Liver (tissue), 9 donors: ENCODE results near the gene P2RX3. TPM values are rescaled to one million over a fixed set of nuclear protein-coding genes. Genes with fewer than 3 reads are reported as not detected.
A peak's percentile ranks its signal among the peaks of the same experiment; 100 is the strongest.

Experiments
- DNase-seq: peaks from one replicate; pipeline ENCODE4 v3.0.0-alpha.2; 2017; ENCODE audit warnings: low spot score
- H3K27ac ChIP-seq, 2 donors: one replicate each; pipeline ENCODE4 v1.7.0; 2013; ENCODE audit warnings: inconsistent platforms in 2 of 2, low read length in 2 of 2, control low read depth in 1 of 2, low read depth in 1 of 2, mild to moderate bottlenecking in 1 of 2
- H3K27me3 ChIP-seq, 4 donors: one replicate each; pipeline versions ENCODE4 v1.6.1 to v1.7.0; 2013; ENCODE audit warnings: low read length in 3 of 4, inconsistent platforms in 1 of 4, mild to moderate bottlenecking in 1 of 4, moderate library complexity in 1 of 4; ENCODE audit not compliant: control insufficient read depth in 4 of 4, insufficient read depth in 4 of 4
- H3K36me3 ChIP-seq, 4 donors: one replicate each; pipeline versions ENCODE4 v1.6.1 to v1.7.0; 2013; ENCODE audit warnings: low read length in 3 of 4, mild to moderate bottlenecking in 3 of 4, low read depth in 1 of 4, moderate library complexity in 1 of 4; ENCODE audit not compliant: control insufficient read depth in 4 of 4, insufficient read depth in 3 of 4
- H3K4me1 ChIP-seq, 4 donors: one replicate each; pipeline versions ENCODE4 v1.6.1 to v1.7.0; 2013; ENCODE audit warnings: low read length in 3 of 4, mild to moderate bottlenecking in 3 of 4, moderate library complexity in 1 of 4; ENCODE audit not compliant: control insufficient read depth in 4 of 4, insufficient read depth in 4 of 4
- H3K4me3 ChIP-seq, 3 donors: one replicate each; pipeline versions ENCODE4 v1.6.1 to v1.7.0; 2013; ENCODE audit warnings: low read length in 3 of 3, control low read depth in 1 of 3, low read depth in 1 of 3, mild to moderate bottlenecking in 1 of 3
- H3K9ac ChIP-seq, 2 donors: one replicate each; pipeline ENCODE4 v1.7.0; 2013; ENCODE audit warnings: low read length in 2 of 2, mild to moderate bottlenecking in 2 of 2, moderate library complexity in 2 of 2, control low read depth in 1 of 2, low read depth in 1 of 2
- H3K9me3 ChIP-seq, 4 donors: one replicate each; pipeline versions ENCODE4 v1.6.1 to v1.7.0; 2013; ENCODE audit warnings: low read length in 3 of 4; ENCODE audit not compliant: control insufficient read depth in 4 of 4
- EGR1 ChIP-seq, 2 donors: IDR thresholded peaks; 2 replicates each; pipeline ENCODE4 v1.6.1; 2016 to 2018; ENCODE audit warnings: antibody characterized with exemption in 2 of 2, low read depth in 2 of 2
- FOXA2 ChIP-seq: IDR thresholded peaks from 2 replicates; pipeline ENCODE4 v1.6.1; 2016; ENCODE audit warnings: antibody characterized with exemption
- GABPA ChIP-seq, 2 donors: IDR thresholded peaks in 1 of 2; conservative IDR thresholded peaks in 1 of 2; 2 replicates each; pipeline ENCODE4 v1.6.1; 2016; ENCODE audit warnings: antibody characterized with exemption in 2 of 2, mild to moderate bottlenecking in 1 of 2, moderate library complexity in 1 of 2
- HNF4A ChIP-seq, 2 donors: conservative IDR thresholded peaks; 2 replicates each; pipeline ENCODE4 v1.6.1; 2016; ENCODE audit warnings: antibody characterized with exemption in 2 of 2, mild to moderate bottlenecking in 2 of 2
- HNF4G ChIP-seq: IDR thresholded peaks from 2 replicates; pipeline ENCODE4 v1.6.1; 2016; ENCODE audit warnings: antibody characterized with exemption
- JUND ChIP-seq, 2 donors: IDR thresholded peaks; 2 replicates each; pipeline ENCODE4 v1.6.1; 2016; ENCODE audit warnings: antibody characterized with exemption in 2 of 2
- NR2F2 ChIP-seq: IDR thresholded peaks from 2 replicates; pipeline ENCODE4 v1.6.1; 2016; ENCODE audit warnings: antibody characterized with exemption
- RAD21 ChIP-seq, 2 donors: IDR thresholded peaks; 2 replicates each; pipeline ENCODE4 v1.6.1; 2016; ENCODE audit warnings: antibody characterized with exemption in 2 of 2, mild to moderate bottlenecking in 2 of 2
- RXRA ChIP-seq, 2 donors: IDR thresholded peaks; 2 replicates each; pipeline ENCODE4 v1.6.1; 2017 to 2018; ENCODE audit warnings: antibody characterized with exemption in 2 of 2, mild to moderate bottlenecking in 1 of 2
- YY1 ChIP-seq: IDR thresholded peaks from 2 replicates; pipeline ENCODE4 v1.6.1; 2016; ENCODE audit warnings: antibody characterized with exemption, mild to moderate bottlenecking
- WGBS: extraction: QIAGEN DNeasy Blood & Tissue Kit; methylation state at CpG from one replicate; pipeline ENCODE4 v1.1.7; 2013; 5-methylcytosine and 5-hydroxymethylcytosine counted together
- polyA plus RNA-seq, 2 donors: library from polyadenylated mRNA; stranded (reverse) in 1 of 2; unstranded in 1 of 2; fragments of 200-250 nt in 1 of 2; fragments of >200 nt in 1 of 2; fragmentation: Nextera tagmentation in 1 of 2; extraction: Ambion mirVana in 1 of 2; gene quantifications; one replicate each; pipeline versions ENCODE4 v1.2.1 to v1.2.3, GENCODE V29; 2013 to 2015
- total RNA-seq, 2 donors: library from RNA; depleted of rRNA; stranded (reverse); fragments of >200 nt; gene quantifications; one replicate each; pipeline ENCODE4 v1.2.3, GENCODE V29; 2014
- TF ChIP-seq, protein P1 (sequence below): IDR thresholded peaks from 2 replicates; pipeline ENCODE4 v1.6.1; 2016; ENCODE audit warnings: antibody characterized with exemption
- TF ChIP-seq, protein P2 (sequence below): IDR thresholded peaks from 2 replicates; pipeline ENCODE4 v1.6.1; 2016; ENCODE audit warnings: antibody characterized with exemption
- TF ChIP-seq, protein P3 (sequence below): IDR thresholded peaks from 2 replicates; pipeline ENCODE4 v1.6.1; 2016; ENCODE audit warnings: antibody characterized with exemption, mild to moderate bottlenecking
- TF ChIP-seq, protein P4 (sequence below): fragments of 150-350 bp; IDR thresholded peaks from 2 replicates; pipeline ENCODE4 v1.5.1; 2017; ENCODE audit warnings: improper control_type of control experiment, low read depth, low read length; ENCODE audit not compliant: missing input control
- TF ChIP-seq, protein P5 (sequence below): IDR thresholded peaks from 2 replicates; pipeline ENCODE4 v1.6.1; 2016; ENCODE audit warnings: antibody characterized with exemption
- donor health status: healthy.
- donor health status: healthy.
- donor health status: healthy.
- donor health status: healthy.
- donor health status: healthy.

P2RX3 gene
- total and polyA plus RNA-seq, 4 donors, result 0.18 to 0.33 (median 0.23) TPM

DNA sequence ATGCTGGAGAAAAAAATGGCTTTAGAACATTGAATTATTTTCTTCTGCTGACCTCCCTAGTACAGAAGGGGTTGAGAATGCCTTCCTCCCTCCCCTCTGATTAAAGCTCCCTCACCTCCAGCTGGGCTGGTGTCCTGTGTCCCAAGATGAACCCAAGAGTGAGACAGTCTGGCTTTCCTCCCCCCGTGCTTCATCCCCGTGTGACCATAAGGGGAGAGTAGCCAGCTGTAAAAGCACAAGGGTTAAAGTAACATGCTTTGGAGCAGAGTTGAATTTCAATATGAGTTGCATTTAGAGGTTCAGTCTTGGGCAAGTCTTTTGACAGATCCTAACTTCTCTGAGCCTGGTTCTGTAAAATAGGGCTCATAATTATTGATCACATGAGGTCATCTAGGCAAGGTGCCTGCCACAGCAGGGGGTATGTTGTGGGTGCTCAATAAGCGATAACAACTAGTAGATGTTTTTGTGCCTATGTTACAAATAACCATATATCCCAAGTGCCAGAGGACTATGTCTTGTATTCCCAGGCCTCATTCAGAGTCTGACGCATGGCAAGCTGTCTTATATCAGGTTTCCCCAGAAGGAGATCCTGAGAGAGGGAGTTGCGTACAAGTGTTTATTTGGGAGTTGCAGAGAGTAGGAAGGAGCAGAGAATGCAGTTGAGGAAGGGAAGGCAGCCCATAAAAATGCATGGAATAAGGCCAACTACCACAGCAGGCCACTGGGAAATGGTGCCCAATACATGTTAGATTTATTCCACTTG lies 48.2 kb downstream of the P2RX3 start:
- H3K9ac ChIP-seq, result no peak overlapping the region
- H3K27me3 ChIP-seq, result no peaks in the 10 kb centered on the region
- WGBS, result 89% methylated on average over 5 of the region's 5 CpGs
- H3K4me1 ChIP-seq, result no peaks in the 10 kb centered on the region
- no peak for DNase-seq
- H3K9me3 ChIP-seq, result no peaks in the 10 kb centered on the region
- no peak overlapping the region for H3K4me3 ChIP-seq
- TF ChIP-seq RAD21 (IDR thresholded peaks at IDR 0.05), result no peak
- H3K36me3 ChIP-seq, result no peaks in the 10 kb centered on the region
- H3K27ac ChIP-seq, result no peak overlapping the region

DNA sequence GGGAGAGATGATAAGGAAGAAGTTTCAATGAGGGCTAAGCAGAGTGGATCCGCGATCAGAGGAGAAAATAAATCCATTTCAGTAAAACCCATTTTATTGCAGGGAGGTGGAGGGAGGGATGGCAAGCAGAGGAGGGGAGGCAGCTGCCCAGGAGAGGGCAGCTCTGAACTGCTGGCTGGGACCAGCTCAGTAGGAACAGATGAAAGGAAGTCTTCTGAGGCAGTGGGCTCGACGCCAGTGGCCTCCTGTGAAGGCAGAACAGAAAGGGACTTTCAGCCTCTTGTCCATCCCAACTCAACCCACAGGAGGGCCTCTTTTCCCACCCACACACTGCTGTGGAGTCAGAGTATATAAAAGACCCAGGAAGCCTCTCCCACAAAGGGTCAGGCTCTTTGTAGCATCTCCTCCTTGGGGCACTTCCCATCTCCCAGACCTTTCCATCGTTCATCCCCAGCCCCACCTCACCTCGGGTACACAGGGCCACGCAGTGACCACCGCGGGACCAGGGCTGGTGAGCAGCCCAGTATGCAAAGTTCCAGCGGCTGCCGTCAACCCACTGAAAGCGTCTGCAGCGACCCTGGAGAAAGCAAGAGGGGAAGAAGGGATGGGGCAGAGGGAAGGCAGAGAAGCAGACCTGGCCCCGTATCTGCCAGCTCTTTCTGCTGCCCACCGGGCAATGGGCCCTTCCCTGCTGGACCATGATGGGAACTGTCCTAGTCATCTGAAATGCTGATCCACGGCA lies 49.3 kb downstream of the P2RX3 start:
- H3K9ac ChIP-seq, result no peak overlapping the region
- no peak overlapping the region for H3K4me3 ChIP-seq
- WGBS, result 86% methylated on average over 16 of the region's 16 CpGs
- H3K9me3 ChIP-seq, result no peaks in the 10 kb centered on the region
- no peak overlapping the region for H3K27ac ChIP-seq
- no peak for TF ChIP-seq HNF4A (conservative IDR thresholded peaks at IDR 0.05)
- peak; percentile 49 to 62 for TF ChIP-seq RAD21 (IDR thresholded peaks at IDR 0.05)
- no peaks in the 10 kb centered on the region for H3K27me3 ChIP-seq
- DNase-seq, result no peak
- H3K36me3 ChIP-seq, result no peaks in the 10 kb centered on the region
- no peaks in the 10 kb centered on the region for H3K4me1 ChIP-seq

DNA sequence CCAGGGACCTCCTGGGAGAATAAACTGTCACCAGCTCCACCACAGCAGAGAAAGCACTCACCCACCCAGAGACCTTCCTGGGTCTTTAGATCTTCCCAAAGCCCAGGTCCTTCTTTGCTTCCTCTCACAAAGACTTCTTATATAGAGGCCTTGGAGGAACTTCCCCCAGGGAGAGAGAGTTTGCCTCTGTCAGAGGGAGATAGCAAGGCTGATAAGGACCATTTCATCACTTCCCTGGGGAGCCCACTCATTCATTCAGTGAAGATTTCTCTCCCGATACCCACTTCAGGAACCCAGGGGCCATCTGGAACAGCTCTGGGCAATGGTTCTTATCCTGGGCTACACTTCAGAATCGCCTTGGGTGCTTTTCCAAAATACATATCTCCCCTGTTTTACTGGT lies 52.4 kb downstream of the P2RX3 start, which contains the start of gene PRG2:
TSS of gene PRG2 (minus strand) at position 116 of the 400 bp plus-strand sequence. CDS start 706 bp downstream, outside the sequence.
- H3K36me3 ChIP-seq, result no peaks in the 10 kb centered on the region
- H3K9ac ChIP-seq, result no peak within 1 kb of the TSS
- H3K9me3 ChIP-seq, result no peaks in the 10 kb centered on the region
- no peaks in the 10 kb centered on the region for H3K4me1 ChIP-seq
- H3K4me3 ChIP-seq, result no peak within 1 kb of the TSS
- no peak for DNase-seq
- TF ChIP-seq, protein P1, sequence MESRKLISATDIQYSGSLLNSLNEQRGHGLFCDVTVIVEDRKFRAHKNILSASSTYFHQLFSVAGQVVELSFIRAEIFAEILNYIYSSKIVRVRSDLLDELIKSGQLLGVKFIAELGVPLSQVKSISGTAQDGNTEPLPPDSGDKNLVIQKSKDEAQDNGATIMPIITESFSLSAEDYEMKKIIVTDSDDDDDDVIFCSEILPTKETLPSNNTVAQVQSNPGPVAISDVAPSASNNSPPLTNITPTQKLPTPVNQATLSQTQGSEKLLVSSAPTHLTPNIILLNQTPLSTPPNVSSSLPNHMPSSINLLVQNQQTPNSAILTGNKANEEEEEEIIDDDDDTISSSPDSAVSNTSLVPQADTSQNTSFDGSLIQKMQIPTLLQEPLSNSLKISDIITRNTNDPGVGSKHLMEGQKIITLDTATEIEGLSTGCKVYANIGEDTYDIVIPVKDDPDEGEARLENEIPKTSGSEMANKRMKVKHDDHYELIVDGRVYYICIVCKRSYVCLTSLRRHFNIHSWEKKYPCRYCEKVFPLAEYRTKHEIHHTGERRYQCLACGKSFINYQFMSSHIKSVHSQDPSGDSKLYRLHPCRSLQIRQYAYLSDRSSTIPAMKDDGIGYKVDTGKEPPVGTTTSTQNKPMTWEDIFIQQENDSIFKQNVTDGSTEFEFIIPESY, result no peak
- TF ChIP-seq RXRA (IDR thresholded peaks at IDR 0.05) (no peak), FOXA2 (no peak), EGR1 (IDR thresholded peaks at IDR 0.05; ENCODE audit: low read depth in 2 of 2) (no peak), YY1 (no peak), NR2F2 (no peak), HNF4G (no peak), JUND (IDR thresholded peaks at IDR 0.05) (no peak), GABPA (IDR thresholded peaks at IDR 0.05 in 1 of 2, conservative IDR thresholded peaks at IDR 0.05 in 1 of 2) (no peak), RAD21 (IDR thresholded peaks at IDR 0.05) (no peak)
- TF ChIP-seq, protein P2, sequence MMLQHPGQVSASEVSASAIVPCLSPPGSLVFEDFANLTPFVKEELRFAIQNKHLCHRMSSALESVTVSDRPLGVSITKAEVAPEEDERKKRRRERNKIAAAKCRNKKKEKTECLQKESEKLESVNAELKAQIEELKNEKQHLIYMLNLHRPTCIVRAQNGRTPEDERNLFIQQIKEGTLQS, result no peak
- TF ChIP-seq, protein P3, sequence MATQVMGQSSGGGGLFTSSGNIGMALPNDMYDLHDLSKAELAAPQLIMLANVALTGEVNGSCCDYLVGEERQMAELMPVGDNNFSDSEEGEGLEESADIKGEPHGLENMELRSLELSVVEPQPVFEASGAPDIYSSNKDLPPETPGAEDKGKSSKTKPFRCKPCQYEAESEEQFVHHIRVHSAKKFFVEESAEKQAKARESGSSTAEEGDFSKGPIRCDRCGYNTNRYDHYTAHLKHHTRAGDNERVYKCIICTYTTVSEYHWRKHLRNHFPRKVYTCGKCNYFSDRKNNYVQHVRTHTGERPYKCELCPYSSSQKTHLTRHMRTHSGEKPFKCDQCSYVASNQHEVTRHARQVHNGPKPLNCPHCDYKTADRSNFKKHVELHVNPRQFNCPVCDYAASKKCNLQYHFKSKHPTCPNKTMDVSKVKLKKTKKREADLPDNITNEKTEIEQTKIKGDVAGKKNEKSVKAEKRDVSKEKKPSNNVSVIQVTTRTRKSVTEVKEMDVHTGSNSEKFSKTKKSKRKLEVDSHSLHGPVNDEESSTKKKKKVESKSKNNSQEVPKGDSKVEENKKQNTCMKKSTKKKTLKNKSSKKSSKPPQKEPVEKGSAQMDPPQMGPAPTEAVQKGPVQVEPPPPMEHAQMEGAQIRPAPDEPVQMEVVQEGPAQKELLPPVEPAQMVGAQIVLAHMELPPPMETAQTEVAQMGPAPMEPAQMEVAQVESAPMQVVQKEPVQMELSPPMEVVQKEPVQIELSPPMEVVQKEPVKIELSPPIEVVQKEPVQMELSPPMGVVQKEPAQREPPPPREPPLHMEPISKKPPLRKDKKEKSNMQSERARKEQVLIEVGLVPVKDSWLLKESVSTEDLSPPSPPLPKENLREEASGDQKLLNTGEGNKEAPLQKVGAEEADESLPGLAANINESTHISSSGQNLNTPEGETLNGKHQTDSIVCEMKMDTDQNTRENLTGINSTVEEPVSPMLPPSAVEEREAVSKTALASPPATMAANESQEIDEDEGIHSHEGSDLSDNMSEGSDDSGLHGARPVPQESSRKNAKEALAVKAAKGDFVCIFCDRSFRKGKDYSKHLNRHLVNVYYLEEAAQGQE, result no peak
- TF ChIP-seq, protein P4, sequence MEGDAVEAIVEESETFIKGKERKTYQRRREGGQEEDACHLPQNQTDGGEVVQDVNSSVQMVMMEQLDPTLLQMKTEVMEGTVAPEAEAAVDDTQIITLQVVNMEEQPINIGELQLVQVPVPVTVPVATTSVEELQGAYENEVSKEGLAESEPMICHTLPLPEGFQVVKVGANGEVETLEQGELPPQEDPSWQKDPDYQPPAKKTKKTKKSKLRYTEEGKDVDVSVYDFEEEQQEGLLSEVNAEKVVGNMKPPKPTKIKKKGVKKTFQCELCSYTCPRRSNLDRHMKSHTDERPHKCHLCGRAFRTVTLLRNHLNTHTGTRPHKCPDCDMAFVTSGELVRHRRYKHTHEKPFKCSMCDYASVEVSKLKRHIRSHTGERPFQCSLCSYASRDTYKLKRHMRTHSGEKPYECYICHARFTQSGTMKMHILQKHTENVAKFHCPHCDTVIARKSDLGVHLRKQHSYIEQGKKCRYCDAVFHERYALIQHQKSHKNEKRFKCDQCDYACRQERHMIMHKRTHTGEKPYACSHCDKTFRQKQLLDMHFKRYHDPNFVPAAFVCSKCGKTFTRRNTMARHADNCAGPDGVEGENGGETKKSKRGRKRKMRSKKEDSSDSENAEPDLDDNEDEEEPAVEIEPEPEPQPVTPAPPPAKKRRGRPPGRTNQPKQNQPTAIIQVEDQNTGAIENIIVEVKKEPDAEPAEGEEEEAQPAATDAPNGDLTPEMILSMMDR, result no peak
- TF ChIP-seq, protein P5, sequence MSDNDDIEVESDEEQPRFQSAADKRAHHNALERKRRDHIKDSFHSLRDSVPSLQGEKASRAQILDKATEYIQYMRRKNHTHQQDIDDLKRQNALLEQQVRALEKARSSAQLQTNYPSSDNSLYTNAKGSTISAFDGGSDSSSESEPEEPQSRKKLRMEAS, result no peak
- no peaks in the 10 kb centered on the region for H3K27me3 ChIP-seq
- no peak within 1 kb of the TSS for H3K27ac ChIP-seq
- 86% methylated on average over 2 of the region's 2 CpGs for WGBS
